Loucy (cell line): Measurements from ENCODE around the gene MARK3.

ENCODE experiments used
- H2AFZ ChIP-seq: fragments of 200-600 bp; sonication (generic); 2 replicates; pipeline ENCODE4 v1.6.0; 2016; ENCODE audit warnings: antibody characterized with exemption, mild to moderate bottlenecking, low read length, moderate library complexity
- H3F3A ChIP-seq: fragments of 200-600 bp; 2 replicates; pipeline ENCODE4 v1.6.0; 2016; ENCODE audit warnings: antibody characterized with exemption, low read depth, mild to moderate bottlenecking
- H3K27me3 ChIP-seq: fragments of 200-600 bp; sonication (generic); 2 replicates; pipeline ENCODE4 v1.6.1; 2014; ENCODE audit warnings: low read length, mild to moderate bottlenecking; ENCODE audit not compliant: insufficient read depth, poor library complexity, severe bottlenecking
- H3K36me3 ChIP-seq: fragments of 200-600 bp; sonication (generic); 2 replicates; pipeline ENCODE4 v1.6.1; 2016; ENCODE audit warnings: low read length; ENCODE audit not compliant: insufficient read depth
- H3K4me1 ChIP-seq: fragments of 200-600 bp; sonication (generic); 2 replicates; pipeline ENCODE4 v1.5.1; 2014; ENCODE audit warnings: low read length, mild to moderate bottlenecking; ENCODE audit not compliant: insufficient read depth, poor library complexity, severe bottlenecking
- H3K4me2 ChIP-seq: fragments of 200-600 bp; sonication (generic); 2 replicates; pipeline ENCODE4 v1.6.0; 2014; ENCODE audit warnings: antibody characterized with exemption, low read length, low read depth, mild to moderate bottlenecking; ENCODE audit not compliant: poor library complexity, severe bottlenecking
- H3K4me3 ChIP-seq: fragments of 200-600 bp; sonication (generic); 2 replicates; pipeline ENCODE4 v1.5.1; 2014; ENCODE audit warnings: low read length, mild to moderate bottlenecking, mixed read lengths; ENCODE audit not compliant: poor library complexity, severe bottlenecking
- H3K79me2 ChIP-seq: fragments of 200-600 bp; sonication (generic); 2 replicates; pipeline ENCODE4 v1.6.1; 2014; ENCODE audit warnings: low read length; ENCODE audit not compliant: insufficient read depth
- H3K9ac ChIP-seq: fragments of 200-600 bp; sonication (generic); 2 replicates; pipeline ENCODE4 v1.6.0; 2014; ENCODE audit warnings: mild to moderate bottlenecking, low read depth, low read length, moderate library complexity; ENCODE audit not compliant: poor library complexity, severe bottlenecking
- H3K9me2 ChIP-seq: fragments of 200-600 bp; sonication (generic); replicated peaks from 2 replicates; pipeline ENCODE4 v1.6.1; 2016; ENCODE audit warnings: low read depth, low read length, mixed read lengths
- H3K9me3 ChIP-seq: fragments of 200-600 bp; sonication (generic); 2 replicates; pipeline ENCODE4 v1.6.1; 2014; ENCODE audit warnings: mild to moderate bottlenecking, antibody characterized with exemption, low read length, low read depth; ENCODE audit not compliant: insufficient read depth
- H4K20me1 ChIP-seq: fragments of 200-600 bp; sonication (generic); 2 replicates; pipeline ENCODE4 v1.6.0; 2014; ENCODE audit warnings: antibody characterized with exemption, low read length, mild to moderate bottlenecking; ENCODE audit not compliant: insufficient read depth, poor library complexity, severe bottlenecking
- EZH2phosphoT487 ChIP-seq: fragments of 200-600 bp; IDR thresholded peaks from 2 replicates; pipeline ENCODE4 v1.6.1; 2018; ENCODE audit warnings: antibody characterized with exemption, mild to moderate bottlenecking, moderate library complexity, borderline replicate concordance
- TF ChIP-seq, protein P1 (sequence below): fragments of 200-600 bp; sonication (generic); conservative IDR thresholded peaks from 2 replicates; pipeline ENCODE4 v1.5.1; 2014; ENCODE audit warnings: mild to moderate bottlenecking, antibody characterized with exemption, low read length

MARK3 gene

DNA sequence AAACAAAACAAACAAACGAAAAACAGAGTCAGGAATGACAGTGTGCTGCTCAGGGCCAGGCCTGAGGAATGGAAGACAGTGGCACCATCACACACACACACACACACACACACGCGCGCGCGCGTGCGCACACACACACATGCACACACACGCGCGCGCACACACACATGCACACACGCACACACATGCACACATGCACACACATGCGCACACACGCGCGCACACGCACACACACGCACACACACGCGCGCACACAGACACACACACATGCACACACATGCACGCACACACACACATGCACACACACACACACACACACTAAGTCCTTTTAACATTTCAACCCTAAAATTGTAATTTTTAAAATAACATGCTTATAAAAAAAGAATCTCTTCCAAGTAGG is 13.2 kb upstream of the MARK3 start:
- Histone ChIP-seq H3K27me3 (no peaks in the 10 kb centered on the region), H3K9me3 (no peaks in the 10 kb centered on the region), H4K20me1 (no peaks in the 10 kb centered on the region), H2AFZ (no peak overlapping the region), H3K4me2 (no peak overlapping the region), H3F3A (no peaks in the 10 kb centered on the region), H3K36me3 (no peaks in the 10 kb centered on the region), H3K4me3 (no peak overlapping the region), H3K79me2 (no peaks in the 10 kb centered on the region), H3K9me2 (no peaks in the 10 kb centered on the region), H3K9ac (no peak overlapping the region), H3K4me1 (no peaks in the 10 kb centered on the region)
- no peak for TF ChIP-seq EZH2phosphoT487
- TF ChIP-seq, protein P1, sequence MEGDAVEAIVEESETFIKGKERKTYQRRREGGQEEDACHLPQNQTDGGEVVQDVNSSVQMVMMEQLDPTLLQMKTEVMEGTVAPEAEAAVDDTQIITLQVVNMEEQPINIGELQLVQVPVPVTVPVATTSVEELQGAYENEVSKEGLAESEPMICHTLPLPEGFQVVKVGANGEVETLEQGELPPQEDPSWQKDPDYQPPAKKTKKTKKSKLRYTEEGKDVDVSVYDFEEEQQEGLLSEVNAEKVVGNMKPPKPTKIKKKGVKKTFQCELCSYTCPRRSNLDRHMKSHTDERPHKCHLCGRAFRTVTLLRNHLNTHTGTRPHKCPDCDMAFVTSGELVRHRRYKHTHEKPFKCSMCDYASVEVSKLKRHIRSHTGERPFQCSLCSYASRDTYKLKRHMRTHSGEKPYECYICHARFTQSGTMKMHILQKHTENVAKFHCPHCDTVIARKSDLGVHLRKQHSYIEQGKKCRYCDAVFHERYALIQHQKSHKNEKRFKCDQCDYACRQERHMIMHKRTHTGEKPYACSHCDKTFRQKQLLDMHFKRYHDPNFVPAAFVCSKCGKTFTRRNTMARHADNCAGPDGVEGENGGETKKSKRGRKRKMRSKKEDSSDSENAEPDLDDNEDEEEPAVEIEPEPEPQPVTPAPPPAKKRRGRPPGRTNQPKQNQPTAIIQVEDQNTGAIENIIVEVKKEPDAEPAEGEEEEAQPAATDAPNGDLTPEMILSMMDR = no peak

- H3K4me1 ChIP-seq = no peaks in the 10 kb centered on the region
- no peak overlapping the region for H3K4me3 ChIP-seq
- no peaks in the 10 kb centered on the region for H3K9me3 ChIP-seq
- H3K79me2 ChIP-seq = no peaks in the 10 kb centered on the region
- H3K36me3 ChIP-seq = no peaks in the 10 kb centered on the region
- no peaks in the 10 kb centered on the region for H4K20me1 ChIP-seq
- no peak overlapping the region for H3K9ac ChIP-seq
- no peaks in the 10 kb centered on the region for H3K27me3 ChIP-seq
- H3K4me2 ChIP-seq = no peak overlapping the region
- H3K9me2 ChIP-seq = no peaks in the 10 kb centered on the region
- H3F3A ChIP-seq = no peaks in the 10 kb centered on the region
- TF ChIP-seq EZH2phosphoT487 = no peak
- TF ChIP-seq, protein P1 = no peak
- H2AFZ ChIP-seq = no peak overlapping the region
These were observed 12.5 kb upstream of the MARK3 start for GRCh38 chr14:103372552-103373304.

DNA sequence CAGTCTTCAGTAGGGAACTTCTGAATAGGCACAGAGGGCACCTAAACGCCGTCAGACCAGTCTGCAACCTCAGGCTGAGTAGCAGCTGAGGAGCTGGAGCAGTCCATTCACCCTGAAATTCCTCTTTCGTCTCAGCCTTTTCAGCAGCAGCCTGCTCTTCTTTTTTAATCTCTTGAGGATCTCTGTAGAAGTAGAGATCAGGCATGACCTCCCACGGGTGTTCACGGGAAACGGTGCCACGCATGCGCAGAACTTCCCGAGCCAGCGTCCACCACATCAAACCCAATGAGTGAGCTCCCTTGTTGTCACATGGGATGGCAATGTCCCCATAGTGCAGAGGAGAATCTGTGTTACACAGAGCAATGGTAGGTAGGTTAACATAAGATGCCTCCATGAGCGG is 11.1 kb upstream of the MARK3 start:
- no peak overlapping the region for H3K4me3 ChIP-seq
- TF ChIP-seq, protein P1 = no peak
- no peak for TF ChIP-seq EZH2phosphoT487
- no peak overlapping the region for H3K4me2 ChIP-seq
- H3K79me2 ChIP-seq = no peaks in the 10 kb centered on the region
- no peaks in the 10 kb centered on the region for H3K9me2 ChIP-seq
- no peaks in the 10 kb centered on the region for H4K20me1 ChIP-seq
- no peaks in the 10 kb centered on the region for H3K4me1 ChIP-seq
- no peaks in the 10 kb centered on the region for H3K27me3 ChIP-seq
- no peaks in the 10 kb centered on the region for H3F3A ChIP-seq
- H2AFZ ChIP-seq = no peak overlapping the region
- no peaks in the 10 kb centered on the region for H3K9me3 ChIP-seq
- no peak overlapping the region for H3K9ac ChIP-seq
- no peaks in the 10 kb centered on the region for H3K36me3 ChIP-seq
